Measurements from ENCODE around the gene TECTB.

TECTB gene

DNA sequence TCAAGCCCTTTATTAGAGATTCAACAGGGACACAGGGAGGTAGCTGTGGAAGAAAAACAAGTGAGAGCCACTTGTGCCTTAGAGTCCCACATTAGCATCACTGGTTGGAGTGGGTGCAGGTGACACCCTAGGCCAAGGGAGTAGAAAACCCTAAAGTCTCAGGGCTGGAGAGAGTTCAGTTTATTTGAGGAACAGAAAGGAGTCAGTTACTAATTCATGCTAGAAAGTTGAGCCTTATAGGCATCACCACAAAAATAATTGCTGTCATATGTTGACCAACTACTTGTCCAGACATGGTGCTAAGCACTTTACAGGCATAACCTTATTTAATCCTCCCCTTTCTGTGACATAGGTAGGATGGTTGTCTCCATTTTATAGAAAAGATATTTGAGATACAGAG, 69.8 kb downstream of the TECTB start:
- H3K9ac ChIP-seq: no peak overlapping the region

More for the DNA sequence above, 69.8 kb downstream of the TECTB start:
- Histone ChIP-seq H4K20me1 (ENCODE audit: insufficient read depth) (no peaks in the 10 kb centered on the region), H3K4me2 (no peak overlapping the region), H3K36me3 (ENCODE audit: insufficient read depth) (no peaks in the 10 kb centered on the region), H3K79me2 (ENCODE audit: insufficient read depth, low read depth) (no peaks in the 10 kb centered on the region), H2AFZ (ENCODE audit: low read depth) (no peak overlapping the region), H3K27me3 (ENCODE audit: insufficient read depth, low read depth) (no peaks in the 10 kb centered on the region), H3K4me3 (IDR thresholded peaks at IDR 0.05; ENCODE audit: insufficient read depth, low read depth, low read length) (no peak overlapping the region), H3K27ac (no peak overlapping the region), H3K4me1 (ENCODE audit: low read depth, poor library complexity, severe bottlenecking) (no peaks in the 10 kb centered on the region)
- TF ChIP-seq, protein P1, sequence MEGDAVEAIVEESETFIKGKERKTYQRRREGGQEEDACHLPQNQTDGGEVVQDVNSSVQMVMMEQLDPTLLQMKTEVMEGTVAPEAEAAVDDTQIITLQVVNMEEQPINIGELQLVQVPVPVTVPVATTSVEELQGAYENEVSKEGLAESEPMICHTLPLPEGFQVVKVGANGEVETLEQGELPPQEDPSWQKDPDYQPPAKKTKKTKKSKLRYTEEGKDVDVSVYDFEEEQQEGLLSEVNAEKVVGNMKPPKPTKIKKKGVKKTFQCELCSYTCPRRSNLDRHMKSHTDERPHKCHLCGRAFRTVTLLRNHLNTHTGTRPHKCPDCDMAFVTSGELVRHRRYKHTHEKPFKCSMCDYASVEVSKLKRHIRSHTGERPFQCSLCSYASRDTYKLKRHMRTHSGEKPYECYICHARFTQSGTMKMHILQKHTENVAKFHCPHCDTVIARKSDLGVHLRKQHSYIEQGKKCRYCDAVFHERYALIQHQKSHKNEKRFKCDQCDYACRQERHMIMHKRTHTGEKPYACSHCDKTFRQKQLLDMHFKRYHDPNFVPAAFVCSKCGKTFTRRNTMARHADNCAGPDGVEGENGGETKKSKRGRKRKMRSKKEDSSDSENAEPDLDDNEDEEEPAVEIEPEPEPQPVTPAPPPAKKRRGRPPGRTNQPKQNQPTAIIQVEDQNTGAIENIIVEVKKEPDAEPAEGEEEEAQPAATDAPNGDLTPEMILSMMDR (conservative IDR thresholded peaks at IDR 0.05; ENCODE audit: low read depth, low read length): no peak
